OCI-M2 (cell line): ENCODE data around the gene PRR12.

ENCODE experiments used
- DNase-seq: peaks from one replicate; lab custom pipeline; 2025; ENCODE audit not compliant: unreplicated experiment; lab: John Stamatoyannopoulos, UW

Gene PRR12

GRCh38 chr19:49643466-49643865 lies 52.5 kb downstream of the PRR12 start:
- no peak for DNase-seq

GRCh38 chr19:49645592-49645991 lies 54.6 kb downstream of the PRR12 start:
- no peak for DNase-seq

GRCh38 chr19:49645995-49646394 lies 55.0 kb downstream of the PRR12 start:
- no peak for DNase-seq

GRCh38 chr19:49646586-49646985 lies 55.6 kb downstream of the PRR12 start:
- DNase-seq = no peak

- DNase-seq = no peak
Measured at GRCh38 chr19:49651029-49651819, 60.2 kb downstream of the PRR12 start.

- no peak for DNase-seq
Measured at GRCh38 chr19:49651820-49652550, 61.0 kb downstream of the PRR12 start.

- no peak for DNase-seq
Measured at GRCh38 chr19:49652551-49653465, 61.8 kb downstream of the PRR12 start.

- no peak for DNase-seq
Measured at GRCh38 chr19:49653466-49653806, 62.5 kb downstream of the PRR12 start.

- no peak for DNase-seq
Measured at GRCh38 chr19:49654581-49654980, 63.6 kb downstream of the PRR12 start.

GRCh38 chr19:49655570-49656455 lies 64.8 kb downstream of the PRR12 start:
- DNase-seq = no peak

GRCh38 chr19:49656456-49657109 lies 65.6 kb downstream of the PRR12 start:
- DNase-seq = no peak

GRCh38 chr19:49657493-49658138 lies 66.6 kb downstream of the PRR12 start:
- no peak for DNase-seq

- DNase-seq = no peak
Measured at GRCh38 chr19:49658139-49658517, 67.1 kb downstream of the PRR12 start.

- DNase-seq = no peak
Measured at GRCh38 chr19:49658566-49659442, 67.8 kb downstream of the PRR12 start.

GRCh38 chr19:49660338-49660961 lies 69.5 kb downstream of the PRR12 start:
- no peak for DNase-seq

GRCh38 chr19:49662011-49662410 lies 71.0 kb downstream of the PRR12 start:
- DNase-seq = no peak

GRCh38 chr19:49663224-49663623 lies 72.2 kb downstream of the PRR12 start:
- no peak for DNase-seq
